ENCODE results near the gene TM6SF1. TPM values are rescaled to one million over a fixed set of nuclear protein-coding genes. Genes with fewer than 3 reads are reported as not detected.

The TM6SF1 gene
- total RNA-seq, 2 donors from 2014 or later = 0.62 to 1.5 TPM

GRCh38 chr15:83064859-83065258 is 42.6 kb upstream of the TM6SF1 start:
- Histone ChIP-seq H3K4me1 (peaks cover 18% of the 10 kb centered on the region), H3K27me3 (no peaks in the 10 kb centered on the region), H3K9me3 (no peaks in the 10 kb centered on the region), H3K4me3 (peak overlapping the region; percentile 99), H3K9ac (ENCODE audit: low read depth in 2 of 2, low read length in 2 of 2) (peak overlapping the region in 1 of 2 donors; percentile 48), H3K36me3 (no peaks in the 10 kb centered on the region), H3K27ac (no peak overlapping the region)
- intact Hi-C loops (cut with DNase I) = loop anchor here (5.0 kb wide), 2 partner anchors 53 to 142 kb away; partner anchors contain the start of genes C15orf40 and HDGFL3
- DNase-seq = no peak
- no peak for TF ChIP-seq CTCF (IDR thresholded peaks at IDR 0.05)

GRCh38 chr15:83065431-83065830 is 42.0 kb upstream of the TM6SF1 start:
- Histone ChIP-seq H3K9me3 (no peaks in the 10 kb centered on the region), H3K4me1 (peaks cover 18% of the 10 kb centered on the region), H3K4me3 (peak overlapping the region; percentile 99), H3K36me3 (no peaks in the 10 kb centered on the region), H3K27ac (no peak overlapping the region), H3K9ac (ENCODE audit: low read depth in 2 of 2, low read length in 2 of 2) (peak overlapping the region; percentile 26 to 49), H3K27me3 (no peaks in the 10 kb centered on the region)
- DNase-seq = no peak
- TF ChIP-seq CTCF (IDR thresholded peaks at IDR 0.05) = no peak
- intact Hi-C loops (cut with DNase I) = loop anchor here (5.0 kb wide), 2 partner anchors 53 to 142 kb away; partner anchors contain the start of genes C15orf40 and HDGFL3

GRCh38 chr15:83066034-83066733 is 41.3 kb upstream of the TM6SF1 start:
- peaks cover 18% of the 10 kb centered on the region for H3K4me1 ChIP-seq
- H3K27ac ChIP-seq = peak overlapping the region; percentile 97
- peak overlapping the region; percentile 91 to 99 for H3K9ac ChIP-seq (ENCODE audit: low read depth in 2 of 2, low read length in 2 of 2)
- intact Hi-C loops (cut with DNase I) = loop anchor here (5.0 kb wide), 2 partner anchors 54 to 141 kb away; partner anchors contain the start of genes C15orf40 and HDGFL3
- no peak for TF ChIP-seq CTCF (IDR thresholded peaks at IDR 0.05)
- no peaks in the 10 kb centered on the region for H3K27me3 ChIP-seq
- H3K4me3 ChIP-seq = peak overlapping the region; percentile 99
- no peaks in the 10 kb centered on the region for H3K9me3 ChIP-seq
- DNase-seq = peak; percentile 32
- H3K36me3 ChIP-seq = no peaks in the 10 kb centered on the region

- H3K27me3 ChIP-seq = no peaks in the 10 kb centered on the region
- TF ChIP-seq CTCF (IDR thresholded peaks at IDR 0.05) = no peak
- peak; percentile 95 for DNase-seq
- intact Hi-C loops (cut with DNase I) = loop anchor here (5.0 kb wide), 2 partner anchors 55 to 140 kb away; partner anchors contain the start of genes C15orf40 and HDGFL3
- H3K36me3 ChIP-seq = no peaks in the 10 kb centered on the region
- peak within 1 kb of the TSS; percentile 97 for H3K27ac ChIP-seq
- H3K4me3 ChIP-seq = peak within 1 kb of the TSS; percentile 99
- peak within 1 kb of the TSS; percentile 91 to 99 for H3K9ac ChIP-seq (ENCODE audit: low read depth in 2 of 2, low read length in 2 of 2)
- H3K4me1 ChIP-seq = peaks cover 18% of the 10 kb centered on the region
- no peaks in the 10 kb centered on the region for H3K9me3 ChIP-seq
Measured at GRCh38 chr15:83066734-83067637, 40.5 kb upstream of the TM6SF1 start, which contains the start of gene BTBD1. TSS of gene BTBD1 (minus strand) at chr15:83067252. CDS start at chr15:83067151, 101 bp downstream.

GRCh38 chr15:83067638-83067962 is 39.8 kb upstream of the TM6SF1 start:
- no peaks in the 10 kb centered on the region for H3K36me3 ChIP-seq
- DNase-seq = no peak
- intact Hi-C loops (cut with DNase I) = loop anchor here (5.0 kb wide), 2 partner anchors 55 to 140 kb away; partner anchors contain the start of genes C15orf40 and HDGFL3
- no peaks in the 10 kb centered on the region for H3K27me3 ChIP-seq
- H3K4me1 ChIP-seq = peaks cover 18% of the 10 kb centered on the region
- peak overlapping the region; percentile 97 for H3K27ac ChIP-seq
- peak overlapping the region; percentile 1 to 91 for H3K9ac ChIP-seq (ENCODE audit: low read depth in 2 of 2, low read length in 2 of 2)
- no peak for TF ChIP-seq CTCF (IDR thresholded peaks at IDR 0.05)
- peak overlapping the region; percentile 99 for H3K4me3 ChIP-seq
- H3K9me3 ChIP-seq = no peaks in the 10 kb centered on the region
